DND-41 (cell line): ENCODE results near the gene MYOM1.

Experiments used
- ATAC-seq: fragments of 200-7000 bp; cut with Tn5 transposase; 3 replicates; pipeline ENCODE4 v1.9.1; 2021; ENCODE audit warnings: low read depth; ENCODE audit not compliant: insufficient read depth
- DNase-seq: peaks from one replicate; pipeline ENCODE4 v3.0.0-alpha.2; 2020
- H2AFZ ChIP-seq: 2 replicates; pipeline ENCODE4 v1.6.0; 2012; ENCODE audit warnings: low read depth, low read length
- H3K27ac ChIP-seq: 2 replicates; pipeline ENCODE4 v1.5.1; 2012; ENCODE audit warnings: low read length, inconsistent platforms
- H3K27me3 ChIP-seq: fragments of 200-600 bp; sonication (generic); 2 replicates; pipeline ENCODE4 v1.6.0; 2012; ENCODE audit warnings: low read length, mild to moderate bottlenecking, inconsistent platforms; ENCODE audit not compliant: insufficient read depth, poor library complexity
- H3K36me3 ChIP-seq: 2 replicates; pipeline ENCODE4 v1.5.1; 2012; ENCODE audit warnings: low read length, inconsistent platforms; ENCODE audit not compliant: insufficient read depth
- H3K4me1 ChIP-seq: 2 replicates; pipeline ENCODE4 v1.5.1; 2012; ENCODE audit warnings: mild to moderate bottlenecking, low read length; ENCODE audit not compliant: insufficient read depth
- H3K4me2 ChIP-seq: 2 replicates; pipeline ENCODE4 v1.6.0; 2012; ENCODE audit warnings: mild to moderate bottlenecking, moderate library complexity, low read length, inconsistent platforms; ENCODE audit not compliant: insufficient read depth
- H3K4me3 ChIP-seq, 2 experiments: fragments of 200-600 bp in 1 of 2; shearing (Covaris generic) in 1 of 2; 2 replicates each; pipeline ENCODE4 v1.5.1; 2012 to 2016; ENCODE audit warnings: inconsistent platforms in 2 of 2, low read length in 2 of 2, mild to moderate bottlenecking in 2 of 2, low read depth in 1 of 2, moderate library complexity in 1 of 2
- H3K79me2 ChIP-seq: 2 replicates; pipeline ENCODE4 v1.6.0; 2012; ENCODE audit warnings: low read length, inconsistent platforms; ENCODE audit not compliant: insufficient read depth
- H3K9ac ChIP-seq: 2 replicates; pipeline ENCODE4 v1.6.0; 2012; ENCODE audit warnings: low read depth, mild to moderate bottlenecking, inconsistent platforms, low read length, moderate library complexity
- H3K9me3 ChIP-seq: 2 replicates; pipeline ENCODE4 v1.5.1; 2012; ENCODE audit warnings: low read length, moderate library complexity, mild to moderate bottlenecking, inconsistent platforms; ENCODE audit not compliant: insufficient read depth, severe bottlenecking
- H4K20me1 ChIP-seq: 2 replicates; pipeline ENCODE4 v1.6.0; 2012; ENCODE audit warnings: low read length; ENCODE audit not compliant: insufficient read depth
- CTCF ChIP-seq: IDR thresholded peaks from 2 replicates; pipeline ENCODE4 v1.5.1; 2012; ENCODE audit warnings: borderline replicate concordance, low read length, moderate library complexity, mild to moderate bottlenecking; ENCODE audit not compliant: poor library complexity, severe bottlenecking; ENCODE audit errors: extremely low read depth
- EZH2 ChIP-seq: IDR thresholded peaks from 3 replicates; pipeline ENCODE4 v1.6.1; 2012; ENCODE audit warnings: borderline replicate concordance, low read depth, mild to moderate bottlenecking, moderate library complexity, low read length, inconsistent platforms; ENCODE audit not compliant: severe bottlenecking

Gene MYOM1

GRCh38 chr18:3148930-3149535 lies 70.7 kb downstream of the MYOM1 start:
- Histone ChIP-seq H3K4me2 (no peak overlapping the region), H3K27me3 (no peaks in the 10 kb centered on the region), H3K79me2 (no peaks in the 10 kb centered on the region), H2AFZ (no peak overlapping the region), H3K4me1 (no peaks in the 10 kb centered on the region), H4K20me1 (no peaks in the 10 kb centered on the region), H3K9me3 (no peaks in the 10 kb centered on the region), H3K27ac (no peak overlapping the region), H3K4me3 (no peak overlapping the region), H3K9ac (no peak overlapping the region), H3K36me3 (no peaks in the 10 kb centered on the region)
- DNase-seq (no peak), ATAC-seq (no peak)
- TF ChIP-seq CTCF (no peak), EZH2 (no peak)

GRCh38 chr18:3147935-3148554 lies 71.7 kb downstream of the MYOM1 start:
- Histone ChIP-seq H2AFZ (no peak overlapping the region), H3K4me2 (no peak overlapping the region), H3K4me3 (no peak overlapping the region), H3K4me1 (no peaks in the 10 kb centered on the region), H4K20me1 (no peaks in the 10 kb centered on the region), H3K9ac (no peak overlapping the region), H3K79me2 (no peaks in the 10 kb centered on the region), H3K9me3 (no peaks in the 10 kb centered on the region), H3K36me3 (no peaks in the 10 kb centered on the region), H3K27me3 (no peaks in the 10 kb centered on the region), H3K27ac (no peak overlapping the region)
- no peak for DNase-seq
- ATAC-seq, result no peak
- no peak for TF ChIP-seq CTCF
- no peak for TF ChIP-seq EZH2

GRCh38 chr18:3140986-3141639 lies 78.7 kb downstream of the MYOM1 start:
- no peaks in the 10 kb centered on the region for H3K27me3 ChIP-seq
- no peak overlapping the region for H2AFZ ChIP-seq
- H3K36me3 ChIP-seq, result no peaks in the 10 kb centered on the region
- ATAC-seq, result no peak
- H3K9ac ChIP-seq, result no peak overlapping the region
- H3K4me2 ChIP-seq, result no peak overlapping the region
- no peak for DNase-seq
- no peak overlapping the region for H3K27ac ChIP-seq
- no peaks in the 10 kb centered on the region for H3K79me2 ChIP-seq
- TF ChIP-seq EZH2, result no peak
- no peak for TF ChIP-seq CTCF
- no peaks in the 10 kb centered on the region for H3K4me1 ChIP-seq
- no peaks in the 10 kb centered on the region for H4K20me1 ChIP-seq
- no peak overlapping the region for H3K4me3 ChIP-seq
- peaks cover 5% of the 10 kb centered on the region for H3K9me3 ChIP-seq
